Measurements from ENCODE around the gene TYRO3.

TYRO3 gene

GRCh38 chr15:41572866-41573265 is 13.9 kb downstream of the TYRO3 start:
- no peak for ATAC-seq
- TF ChIP-seq ZNF70 (CRISPR knock-in tag; IDR thresholded peaks at IDR 0.05) = no peak
- TF ChIP-seq ZNF565 (CRISPR knock-in tag; conservative IDR thresholded peaks at IDR 0.05; ENCODE audit: low read depth) = no peak
- no peak for TF ChIP-seq SNAI2 (CRISPR knock-in tag; IDR thresholded peaks at IDR 0.05)
- TF ChIP-seq CSRNP3 (CRISPR knock-in tag; IDR thresholded peaks at IDR 0.05) = no peak
- TF ChIP-seq TOX (CRISPR knock-in tag; IDR thresholded peaks at IDR 0.05; ENCODE audit: borderline replicate concordance) = no peak
- TF ChIP-seq BACH2 (CRISPR knock-in tag; IDR thresholded peaks at IDR 0.05; ENCODE audit: borderline replicate concordance) = no peak
- no peak for TF ChIP-seq ARNTL (CRISPR knock-in tag; IDR thresholded peaks at IDR 0.05; ENCODE audit: borderline replicate concordance, low read depth)
- no peak for TF ChIP-seq PATZ1 (CRISPR knock-in tag; IDR thresholded peaks at IDR 0.05; ENCODE audit: borderline replicate concordance)
- TF ChIP-seq RARB (CRISPR knock-in tag; IDR thresholded peaks at IDR 0.05) = no peak
- TF ChIP-seq OSR1 (CRISPR knock-in tag; IDR thresholded peaks at IDR 0.05) = no peak
- no peak for TF ChIP-seq ZFP30 (CRISPR knock-in tag; IDR thresholded peaks at IDR 0.05)
- no peak for TF ChIP-seq PPARA (CRISPR knock-in tag; IDR thresholded peaks at IDR 0.05; ENCODE audit: borderline replicate concordance)
- TF ChIP-seq ESRRG (CRISPR knock-in tag; IDR thresholded peaks at IDR 0.05) = no peak
- no peak for TF ChIP-seq ZFP3 (CRISPR knock-in tag; IDR thresholded peaks at IDR 0.05)
- no peak for TF ChIP-seq ZNF8 (CRISPR knock-in tag; IDR thresholded peaks at IDR 0.05)
- no peak for TF ChIP-seq CSDC2 (CRISPR knock-in tag; IDR thresholded peaks at IDR 0.05)
- TF ChIP-seq POU6F1 (CRISPR knock-in tag; IDR thresholded peaks at IDR 0.05; ENCODE audit: borderline replicate concordance, low read depth) = no peak
- no peak for TF ChIP-seq CREB5 (CRISPR knock-in tag; IDR thresholded peaks at IDR 0.05; ENCODE audit: low read depth)

GRCh38 chr15:41573396-41573795 is 14.4 kb downstream of the TYRO3 start:
- no peak for TF ChIP-seq ZFP30 (CRISPR knock-in tag; IDR thresholded peaks at IDR 0.05)
- no peak for TF ChIP-seq ZNF565 (CRISPR knock-in tag; conservative IDR thresholded peaks at IDR 0.05; ENCODE audit: low read depth)
- TF ChIP-seq PPARA (CRISPR knock-in tag; IDR thresholded peaks at IDR 0.05; ENCODE audit: borderline replicate concordance) = no peak
- no peak for TF ChIP-seq SNAI2 (CRISPR knock-in tag; IDR thresholded peaks at IDR 0.05)
- no peak for TF ChIP-seq GLIS3 (CRISPR knock-in tag; IDR thresholded peaks at IDR 0.05)
- no peak for ATAC-seq

- TF ChIP-seq ZNF70 (CRISPR knock-in tag; IDR thresholded peaks at IDR 0.05) = no peak
- no peak for TF ChIP-seq ESRRG (CRISPR knock-in tag; IDR thresholded peaks at IDR 0.05)
- TF ChIP-seq TSHZ2 (CRISPR knock-in tag; IDR thresholded peaks at IDR 0.05) = no peak
- no peak for TF ChIP-seq ZFP30 (CRISPR knock-in tag; IDR thresholded peaks at IDR 0.05)
- no peak for TF ChIP-seq OSR1 (CRISPR knock-in tag; IDR thresholded peaks at IDR 0.05)
- TF ChIP-seq TOX (CRISPR knock-in tag; IDR thresholded peaks at IDR 0.05; ENCODE audit: borderline replicate concordance) = no peak
- no peak for TF ChIP-seq BACH2 (CRISPR knock-in tag; IDR thresholded peaks at IDR 0.05; ENCODE audit: borderline replicate concordance)
- ATAC-seq = no peak
Measured at GRCh38 chr15:41574158-41574557, 15.1 kb downstream of the TYRO3 start.

All from SK-N-SH treated with all-trans-retinoic acid at 6 μM for 48 hours (cell line).